ENCODE measurements around the gene GJD4.
A peak's percentile ranks its signal among the peaks of the same experiment; 100 is the strongest.

The GJD4 gene

DNA sequence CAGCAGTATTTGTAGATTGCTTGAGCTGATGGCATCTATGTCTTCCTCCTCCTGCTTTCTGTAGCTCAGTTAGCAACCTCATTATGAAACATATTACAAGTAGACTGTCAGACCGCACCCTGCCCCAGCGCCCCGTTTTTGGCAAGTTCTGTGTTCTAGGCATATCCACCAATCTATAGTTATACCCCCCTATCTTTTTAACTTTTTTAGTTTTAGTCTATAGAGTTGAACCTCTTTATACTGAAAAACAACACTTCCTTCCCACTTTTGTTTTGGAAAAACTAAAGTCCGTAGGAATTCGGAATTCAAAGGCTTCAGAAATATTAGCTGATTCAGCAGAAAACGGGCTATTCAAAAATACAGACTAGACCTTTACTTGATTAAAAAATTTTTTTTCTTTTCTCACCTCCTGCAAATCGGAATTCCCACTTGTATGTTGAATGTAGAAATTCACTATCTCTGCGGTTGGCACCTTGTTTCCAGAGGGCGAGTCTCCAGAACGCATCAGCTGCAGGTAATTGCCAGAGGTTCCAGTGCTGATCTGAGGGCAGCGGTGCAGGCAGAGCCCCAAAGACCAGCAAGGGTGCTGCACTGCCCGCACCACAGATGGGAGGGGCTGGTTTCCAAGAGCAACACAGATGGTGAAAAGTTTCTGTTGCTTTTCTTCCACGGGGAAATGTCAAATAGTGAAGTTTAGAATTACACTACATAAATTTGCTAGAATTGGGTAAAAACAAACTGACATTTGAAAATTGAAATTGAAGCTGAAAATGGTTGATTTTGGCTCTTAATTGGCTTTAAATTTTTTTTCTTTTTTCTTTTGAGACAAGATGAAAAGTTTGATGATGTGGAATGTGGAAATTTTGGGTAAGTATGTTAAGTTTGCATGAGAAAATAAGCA is 39.2 kb downstream of the GJD4 start:
- H3K9me3 Mint-ChIP-seq, result no peaks in the 10 kb centered on the region

DNA sequence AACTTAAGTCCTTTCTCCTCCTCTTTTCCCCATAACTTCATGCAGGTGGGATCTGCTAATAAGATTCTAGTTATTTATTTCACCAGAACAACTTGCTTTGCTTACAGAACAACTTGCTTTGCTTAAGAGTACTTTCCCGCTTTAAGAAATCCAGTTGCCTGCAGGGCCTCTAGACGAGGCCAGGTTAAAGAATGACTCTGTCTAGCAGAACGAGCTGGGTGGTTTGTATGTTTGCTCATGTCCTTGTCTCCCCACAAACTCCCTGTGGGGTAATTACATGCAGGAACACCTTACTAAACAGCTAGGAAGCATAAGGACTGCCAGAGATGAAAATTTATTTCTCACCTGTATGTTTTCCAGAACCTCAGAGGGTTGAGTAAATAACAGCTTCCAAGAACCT is 45.8 kb downstream of the GJD4 start:
- no peak overlapping the region for H3K27ac Mint-ChIP-seq
- H3K4me1 Mint-ChIP-seq, result no peaks in the 10 kb centered on the region
- no peak overlapping the region for H3K4me3 Mint-ChIP-seq
- DNase-seq (ENCODE audit: low spot score in 2 of 2) (no peak), ATAC-seq (no peak)
- no peaks in the 10 kb centered on the region for H3K36me3 Mint-ChIP-seq
- no peaks in the 10 kb centered on the region for H3K9me3 Mint-ChIP-seq

More for the DNA sequence above, 39.2 kb downstream of the GJD4 start:
- Mint-ChIP-seq H3K27ac (no peak overlapping the region), H3K36me3 (no peaks in the 10 kb centered on the region), H3K4me1 (peaks cover 27% of the 10 kb centered on the region), H3K4me3 (peak overlapping the region; percentile 78)
- no peak for DNase-seq (ENCODE audit: low spot score in 2 of 2)
- ATAC-seq, result no peak

DNA sequence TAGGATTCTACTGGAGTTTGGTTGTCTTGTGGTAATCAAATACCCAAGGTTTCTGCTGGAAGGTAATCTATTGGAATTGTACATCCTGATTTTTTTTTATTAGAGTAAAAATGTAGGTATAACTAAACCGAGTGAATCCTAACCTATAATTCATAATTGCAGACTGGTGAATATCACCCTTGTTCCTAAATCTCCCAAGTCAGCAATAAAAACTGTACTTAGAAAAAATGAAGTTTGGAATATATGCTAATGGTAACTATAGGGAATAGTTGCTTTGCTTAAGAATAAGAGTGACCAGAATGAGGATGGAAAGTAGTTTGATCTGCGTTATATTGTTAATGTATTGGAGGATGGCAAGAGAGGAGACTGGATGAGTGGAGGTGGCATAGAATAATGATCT is 47.7 kb downstream of the GJD4 start:
- Mint-ChIP-seq H3K4me1 (no peaks in the 10 kb centered on the region), H3K4me3 (no peak overlapping the region), H3K9me3 (no peaks in the 10 kb centered on the region), H3K27ac (no peak overlapping the region), H3K36me3 (no peaks in the 10 kb centered on the region)
- DNase-seq (ENCODE audit: low spot score in 2 of 2) (no peak), ATAC-seq (no peak)

DNA sequence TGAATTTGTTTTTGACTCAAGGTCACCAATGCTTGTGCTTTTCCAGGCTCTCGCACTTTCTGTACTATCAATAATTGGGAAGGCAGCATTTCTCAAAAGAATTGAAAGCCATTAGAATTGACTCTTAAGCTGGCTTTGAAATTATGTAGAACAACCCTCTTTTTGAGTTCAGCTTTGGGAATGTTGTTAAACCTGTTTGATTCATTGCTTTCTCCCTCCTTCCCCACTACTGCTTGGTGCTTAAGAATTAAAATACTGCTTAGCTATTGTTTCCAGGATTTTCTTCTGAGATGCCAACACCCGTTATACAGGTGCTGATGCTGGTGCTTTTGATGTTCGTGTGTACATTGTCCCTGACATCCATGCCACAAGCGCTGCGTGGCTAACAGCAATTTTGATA is 52.5 kb downstream of the GJD4 start:
- Mint-ChIP-seq H3K36me3 (no peaks in the 10 kb centered on the region), H3K9me3 (no peaks in the 10 kb centered on the region), H3K4me1 (no peaks in the 10 kb centered on the region), H3K4me3 (no peak overlapping the region), H3K27ac (no peak overlapping the region)
- no peak for DNase-seq (ENCODE audit: low spot score in 2 of 2)
- ATAC-seq, result no peak
